Measurements from ENCODE around the gene KRT78. TPM values are rescaled to one million over a fixed set of nuclear protein-coding genes. Genes with fewer than 3 reads are reported as not detected.

KRT78 gene
- total and polyA plus RNA-seq, 2 donors (not counting 1 experiment from before 2014, with no cell fraction given) = not detected

GRCh38 chr12:52832985-52833905 lies 15.5 kb downstream of the KRT78 start:
- H3K27ac Mint-ChIP-seq = no peak overlapping the region
- ChIA-PET POLR2A (no interaction called here), CTCF (no interaction called here)
- Histone ChIP-seq H2AFZ (ENCODE audit: insufficient read depth, low read depth, low read length, poor library complexity, severe bottlenecking) (no peak overlapping the region), H3K27ac (ENCODE audit: low read length in 2 of 2) (no peak overlapping the region), H3K9me3 (ENCODE audit: control extremely low read depth in 1 of 3, control insufficient read depth in 2 of 3, insufficient read depth in 1 of 3, low read length in 2 of 3) (no peaks in the 10 kb centered on the region), H3K4me3 (ENCODE audit: control extremely low read depth in 1 of 5, extremely low read depth in 1 of 5, insufficient read depth in 1 of 5, low read depth in 2 of 5, low read length in 4 of 5) (no peak overlapping the region), H3K4me2 (replicated peaks; ENCODE audit: low read depth, low read length, poor library complexity, severe bottlenecking) (no peak overlapping the region), H3K36me3 (replicated peaks in 1 of 2; ENCODE audit: control extremely low read depth in 1 of 2, control insufficient read depth in 1 of 2, extremely low read depth in 1 of 2, insufficient read depth in 2 of 2, low read length in 1 of 2) (no peaks in the 10 kb centered on the region), H4K20me1 (ENCODE audit: control insufficient read depth, insufficient read depth, low read length, poor library complexity, severe bottlenecking) (no peaks in the 10 kb centered on the region), H3K27me3 (replicated peaks in 1 of 4; ENCODE audit: control extremely low read depth in 1 of 4, control insufficient read depth in 3 of 4, insufficient read depth in 4 of 4, low read length in 3 of 4) (peaks cover 0 to 4% (median 0%) of the 10 kb centered on the region in 4 experiments), H3K9ac (ENCODE audit: low read length) (no peak overlapping the region), H3K79me2 (ENCODE audit: control insufficient read depth, insufficient read depth, low read length) (no peaks in the 10 kb centered on the region), H3K4me1 (ENCODE audit: control insufficient read depth in 2 of 2, insufficient read depth in 2 of 2, low read length in 2 of 2) (no peaks in the 10 kb centered on the region)
- no peaks in the 10 kb centered on the region for H3K4me1 Mint-ChIP-seq
- WGBS (ENCODE audit: insufficient coverage) = 94% methylated on average over 15 of the region's 20 CpGs
- intact Hi-C loops (cut with micrococcal nuclease) = no loop called here
- peaks cover 31% of the 10 kb centered on the region for H3K27me3 Mint-ChIP-seq
- DNase-seq (no peak), ATAC-seq (ENCODE audit: low read depth) (no peak)
- no peak overlapping the region for H3K4me3 Mint-ChIP-seq
- H3K9me3 Mint-ChIP-seq (ENCODE audit: insufficient read depth) = no peaks in the 10 kb centered on the region
- TF ChIP-seq, protein P1, sequence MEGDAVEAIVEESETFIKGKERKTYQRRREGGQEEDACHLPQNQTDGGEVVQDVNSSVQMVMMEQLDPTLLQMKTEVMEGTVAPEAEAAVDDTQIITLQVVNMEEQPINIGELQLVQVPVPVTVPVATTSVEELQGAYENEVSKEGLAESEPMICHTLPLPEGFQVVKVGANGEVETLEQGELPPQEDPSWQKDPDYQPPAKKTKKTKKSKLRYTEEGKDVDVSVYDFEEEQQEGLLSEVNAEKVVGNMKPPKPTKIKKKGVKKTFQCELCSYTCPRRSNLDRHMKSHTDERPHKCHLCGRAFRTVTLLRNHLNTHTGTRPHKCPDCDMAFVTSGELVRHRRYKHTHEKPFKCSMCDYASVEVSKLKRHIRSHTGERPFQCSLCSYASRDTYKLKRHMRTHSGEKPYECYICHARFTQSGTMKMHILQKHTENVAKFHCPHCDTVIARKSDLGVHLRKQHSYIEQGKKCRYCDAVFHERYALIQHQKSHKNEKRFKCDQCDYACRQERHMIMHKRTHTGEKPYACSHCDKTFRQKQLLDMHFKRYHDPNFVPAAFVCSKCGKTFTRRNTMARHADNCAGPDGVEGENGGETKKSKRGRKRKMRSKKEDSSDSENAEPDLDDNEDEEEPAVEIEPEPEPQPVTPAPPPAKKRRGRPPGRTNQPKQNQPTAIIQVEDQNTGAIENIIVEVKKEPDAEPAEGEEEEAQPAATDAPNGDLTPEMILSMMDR (IDR thresholded peaks at IDR 0.05) = no peak
- TF ChIP-seq EZH2 (IDR thresholded peaks at IDR 0.05; ENCODE audit: borderline replicate concordance, insufficient read depth, low read depth, low read length, poor library complexity, severe bottlenecking) = no peak

- H2AFZ ChIP-seq (ENCODE audit: insufficient read depth, low read depth, low read length, poor library complexity, severe bottlenecking) = no peak overlapping the region
- Mint-ChIP-seq H3K4me1 (no peaks in the 10 kb centered on the region), H3K27me3 (peaks cover 23% of the 10 kb centered on the region), H3K27ac (no peak overlapping the region), H3K4me3 (no peak overlapping the region), H3K9me3 (ENCODE audit: insufficient read depth) (no peaks in the 10 kb centered on the region)
- no peaks in the 10 kb centered on the region for H4K20me1 ChIP-seq (ENCODE audit: control insufficient read depth, insufficient read depth, low read length, poor library complexity, severe bottlenecking)
- no peak overlapping the region for H3K27ac ChIP-seq (ENCODE audit: low read length in 2 of 2)
- no peaks in the 10 kb centered on the region for H3K9me3 ChIP-seq (ENCODE audit: control extremely low read depth in 1 of 3, control insufficient read depth in 2 of 3, insufficient read depth in 1 of 3, low read length in 2 of 3)
- no peak overlapping the region for H3K9ac ChIP-seq (ENCODE audit: low read length)
- WGBS (ENCODE audit: insufficient coverage) = 73% methylated on average over 2 of the region's 3 CpGs
- intact Hi-C loops (cut with micrococcal nuclease) = no loop called here
- H3K4me2 ChIP-seq (replicated peaks; ENCODE audit: low read depth, low read length, poor library complexity, severe bottlenecking) = no peak overlapping the region
- CTCF ChIA-PET = no interaction called here
- TF ChIP-seq, protein P1 (IDR thresholded peaks at IDR 0.05) = no peak
- no peak for TF ChIP-seq EZH2 (IDR thresholded peaks at IDR 0.05; ENCODE audit: borderline replicate concordance, insufficient read depth, low read depth, low read length, poor library complexity, severe bottlenecking)
- H3K36me3 ChIP-seq (replicated peaks in 1 of 2; ENCODE audit: control extremely low read depth in 1 of 2, control insufficient read depth in 1 of 2, extremely low read depth in 1 of 2, insufficient read depth in 2 of 2, low read length in 1 of 2) = no peaks in the 10 kb centered on the region
- ATAC-seq (ENCODE audit: low read depth) (no peak), DNase-seq (no peak)
- H3K27me3 ChIP-seq (replicated peaks in 1 of 4; ENCODE audit: control extremely low read depth in 1 of 4, control insufficient read depth in 3 of 4, insufficient read depth in 4 of 4, low read length in 3 of 4) = peaks cover 0 to 4% (median 0%) of the 10 kb centered on the region in 4 experiments
- H3K4me3 ChIP-seq (ENCODE audit: control extremely low read depth in 1 of 5, extremely low read depth in 1 of 5, insufficient read depth in 1 of 5, low read depth in 2 of 5, low read length in 4 of 5) = no peak overlapping the region
- POLR2A ChIA-PET = no interaction called here
- H3K79me2 ChIP-seq (ENCODE audit: control insufficient read depth, insufficient read depth, low read length) = no peaks in the 10 kb centered on the region
- H3K4me1 ChIP-seq (ENCODE audit: control insufficient read depth in 2 of 2, insufficient read depth in 2 of 2, low read length in 2 of 2) = no peaks in the 10 kb centered on the region
These were observed 16.3 kb downstream of the KRT78 start for GRCh38 chr12:52832451-52832850.
